Hepatocyte (in vitro differentiated cells): ENCODE results near the gene FLT1.

Experiments
- EZH2 ChIP-seq: fragments of 200-600 bp; sonication (generic); IDR thresholded peaks from 2 replicates; pipeline ENCODE4 v1.6.1; 2016; ENCODE audit warnings: antibody characterized with exemption, mild to moderate bottlenecking, borderline replicate concordance
- EZH2phosphoT487 ChIP-seq: fragments of 200-600 bp; sonication (generic); IDR thresholded peaks from one replicate; pipeline ENCODE4 v1.6.1; 2018; ENCODE audit warnings: antibody characterized with exemption, mild to moderate bottlenecking, low read depth, moderate library complexity; ENCODE audit not compliant: unreplicated experiment, severe bottlenecking
- TF ChIP-seq, protein P1 (sequence below): fragments of 200-600 bp; sonication (generic); IDR thresholded peaks from 2 replicates; pipeline ENCODE4 v1.5.1; 2016; ENCODE audit warnings: antibody characterized with exemption, mild to moderate bottlenecking; ENCODE audit not compliant: poor library complexity

DNA sequence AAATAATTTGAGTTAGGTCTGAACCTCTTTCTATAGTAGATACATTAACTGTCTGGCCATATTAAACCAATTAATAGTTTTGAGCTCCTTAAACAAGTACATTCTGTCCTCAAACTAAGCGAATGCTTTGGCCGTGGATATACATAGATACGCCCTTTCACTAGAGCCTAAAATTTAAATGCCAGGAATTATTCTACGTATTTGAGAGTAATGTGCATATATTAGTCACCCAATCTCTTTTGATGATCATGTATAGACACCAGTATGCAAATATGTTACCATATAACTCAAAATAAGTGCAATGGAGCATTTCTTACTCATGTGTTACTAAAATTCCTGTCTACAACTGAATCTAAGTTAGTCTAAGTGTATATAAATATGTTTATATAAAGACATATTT, 70.4 kb downstream of the FLT1 start:
- TF ChIP-seq, protein P1, sequence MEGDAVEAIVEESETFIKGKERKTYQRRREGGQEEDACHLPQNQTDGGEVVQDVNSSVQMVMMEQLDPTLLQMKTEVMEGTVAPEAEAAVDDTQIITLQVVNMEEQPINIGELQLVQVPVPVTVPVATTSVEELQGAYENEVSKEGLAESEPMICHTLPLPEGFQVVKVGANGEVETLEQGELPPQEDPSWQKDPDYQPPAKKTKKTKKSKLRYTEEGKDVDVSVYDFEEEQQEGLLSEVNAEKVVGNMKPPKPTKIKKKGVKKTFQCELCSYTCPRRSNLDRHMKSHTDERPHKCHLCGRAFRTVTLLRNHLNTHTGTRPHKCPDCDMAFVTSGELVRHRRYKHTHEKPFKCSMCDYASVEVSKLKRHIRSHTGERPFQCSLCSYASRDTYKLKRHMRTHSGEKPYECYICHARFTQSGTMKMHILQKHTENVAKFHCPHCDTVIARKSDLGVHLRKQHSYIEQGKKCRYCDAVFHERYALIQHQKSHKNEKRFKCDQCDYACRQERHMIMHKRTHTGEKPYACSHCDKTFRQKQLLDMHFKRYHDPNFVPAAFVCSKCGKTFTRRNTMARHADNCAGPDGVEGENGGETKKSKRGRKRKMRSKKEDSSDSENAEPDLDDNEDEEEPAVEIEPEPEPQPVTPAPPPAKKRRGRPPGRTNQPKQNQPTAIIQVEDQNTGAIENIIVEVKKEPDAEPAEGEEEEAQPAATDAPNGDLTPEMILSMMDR = no peak
- no peak for TF ChIP-seq EZH2
- no peak for TF ChIP-seq EZH2phosphoT487
